ENCODE results near the gene TRIP6. TPM values are rescaled to one million over a fixed set of nuclear protein-coding genes. Genes with fewer than 3 reads are reported as not detected.
A peak's percentile ranks its signal among the peaks of the same experiment; 100 is the strongest.

The TRIP6 gene
- polyA plus RNA-seq, 3 donors, result 87.0 to 96.8 (median 96.6) TPM

GRCh38 chr7:100865938-100866728 is 1.1 kb upstream of the TRIP6 start:
- DNase-seq, result no peak

GRCh38 chr7:100866729-100867039 is 503 bp upstream of the TRIP6 start:
- no peak for DNase-seq

GRCh38 chr7:100867776-100868485 is 744 bp downstream of the TRIP6 start:
- no peak for DNase-seq

GRCh38 chr7:100873599-100874299 is 6.6 kb downstream of the TRIP6 start:
- DNase-seq, result no peak

- no peak for DNase-seq
Observed at GRCh38 chr7:100874300-100874576, 7.1 kb downstream of the TRIP6 start.

- DNase-seq, result peak; percentile 99
Observed at GRCh38 chr7:100874577-100875355, 7.6 kb downstream of the TRIP6 start, which contains the start of gene SRRT. Gene SRRT (plus strand): TSS chr7:100875103. CDS start chr7:100875591, 488 bp downstream.

GRCh38 chr7:100875356-100875751 is 8.2 kb downstream of the TRIP6 start:
- no peak for DNase-seq

- no peak for DNase-seq
Observed at GRCh38 chr7:100878013-100878412, 10.8 kb downstream of the TRIP6 start.

- no peak for DNase-seq
Observed at GRCh38 chr7:100878685-100879084, 11.5 kb downstream of the TRIP6 start.

- DNase-seq, result no peak
Observed at GRCh38 chr7:100879685-100880261, 12.6 kb downstream of the TRIP6 start.

GRCh38 chr7:100880645-100881044 is 13.5 kb downstream of the TRIP6 start:
- no peak for DNase-seq

- DNase-seq, result no peak
Observed at GRCh38 chr7:100881136-100881535, 13.9 kb downstream of the TRIP6 start.

- no peak for DNase-seq
Observed at GRCh38 chr7:100882201-100882600, 15.0 kb downstream of the TRIP6 start.

- no peak for DNase-seq
Observed at GRCh38 chr7:100882785-100883526, 15.8 kb downstream of the TRIP6 start.

- DNase-seq, result no peak
Observed at GRCh38 chr7:100884736-100885439, 17.7 kb downstream of the TRIP6 start.

GRCh38 chr7:100885440-100886141 is 18.4 kb downstream of the TRIP6 start:
- no peak for DNase-seq

- DNase-seq, result no peak
Observed at GRCh38 chr7:100886142-100886935, 19.2 kb downstream of the TRIP6 start.

- no peak for DNase-seq
Observed at GRCh38 chr7:100886936-100887515, 19.8 kb downstream of the TRIP6 start.
